ENCODE results near the gene PTPN20. TPM values are rescaled to one million over a fixed set of nuclear protein-coding genes. Genes with fewer than 3 reads are reported as not detected.
"Not testable (repeated sequence)": the region's sequence is repeated elsewhere in the genome, so short reads cannot be mapped to it uniquely, and the experiment has no call there.

PTPN20 gene
- total and polyA plus RNA-seq, 8 donors = 0.37 to 15.2 (median 1.6) TPM; not detected in 2

GRCh38 chr10:46906359-46906758 is 4.9 kb upstream of the PTPN20 start:
- H3K27me3 ChIP-seq; H3K4me1 ChIP-seq; intact Hi-C loops (cut with DNase I; ENCODE audit: low total_unique reads); H3K27ac ChIP-seq; H3K9me3 ChIP-seq; H3K36me3 ChIP-seq; H3K4me3 ChIP-seq; DNase-seq: not testable (repeated sequence)
- 92 to 100% (median 96%) methylated on average over 5 to 6 of the region's 7 CpGs; no CpG with 5 or more reads in 2 of the 5 donors for WGBS, 5 donors

GRCh38 chr10:46907185-46908117 is 3.8 kb upstream of the PTPN20 start:
- WGBS, 5 donors = 71% methylated on average over 1 of the region's 10 CpGs; no CpG with 5 or more reads in 4 of the 5 donors
- H3K36me3 ChIP-seq; H3K9me3 ChIP-seq; H3K4me1 ChIP-seq; H3K27me3 ChIP-seq; DNase-seq; H3K27ac ChIP-seq; intact Hi-C loops (cut with DNase I; ENCODE audit: low total_unique reads); H3K4me3 ChIP-seq: not testable (repeated sequence)

- H3K4me3 ChIP-seq; H3K27ac ChIP-seq; H3K4me1 ChIP-seq; H3K27me3 ChIP-seq; intact Hi-C loops (cut with DNase I; ENCODE audit: low total_unique reads); DNase-seq; H3K36me3 ChIP-seq; H3K9me3 ChIP-seq: not testable (repeated sequence)
- WGBS, 5 donors = 18 to 36% methylated on average over 1 of the region's 2 CpGs; no CpG with 5 or more reads in 3 of the 5 donors
Observed at GRCh38 chr10:46922498-46922897, 11.3 kb downstream of the PTPN20 start.

DNA sequence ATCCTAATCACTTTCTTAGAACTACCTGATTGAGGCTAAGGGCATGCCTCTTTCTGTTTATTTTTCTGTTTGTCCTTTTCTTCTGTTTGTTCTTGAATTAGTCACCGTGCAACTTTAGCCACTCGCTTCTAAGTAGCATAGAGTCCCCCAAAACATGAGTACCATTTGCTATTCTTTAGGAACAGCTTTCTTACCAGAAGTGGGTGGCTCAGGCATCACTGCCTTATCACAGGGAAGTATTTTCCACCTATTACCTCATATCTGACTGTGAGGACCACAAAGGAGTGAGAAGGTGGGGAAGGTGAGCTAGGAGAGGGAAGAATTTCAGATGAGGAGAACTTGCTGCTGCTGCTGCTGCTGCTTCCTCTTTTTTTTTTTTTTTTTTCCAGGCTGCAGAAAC is 13.9 kb downstream of the PTPN20 start:
- no CpG with 5 or more reads among the region's 2 CpGs for WGBS, 5 donors
- not testable (repeated sequence) for DNase-seq

GRCh38 chr10:46925853-46926252 is 14.6 kb downstream of the PTPN20 start:
- H3K27ac ChIP-seq; DNase-seq; H3K4me3 ChIP-seq; intact Hi-C loops (cut with DNase I; ENCODE audit: low total_unique reads); H3K27me3 ChIP-seq; H3K36me3 ChIP-seq; H3K4me1 ChIP-seq; H3K9me3 ChIP-seq: not testable (repeated sequence)
- 0 to 11% (median 4%) methylated on average over 2 of the region's 2 CpGs for WGBS, 5 donors

More for the DNA sequence above, 13.9 kb downstream of the PTPN20 start:
- H3K27ac ChIP-seq; H3K9me3 ChIP-seq; H3K27me3 ChIP-seq; H3K4me1 ChIP-seq; H3K4me3 ChIP-seq; intact Hi-C loops (cut with DNase I; ENCODE audit: low total_unique reads); H3K36me3 ChIP-seq: not testable (repeated sequence)

GRCh38 chr10:46928810-46929209 is 17.6 kb downstream of the PTPN20 start:
- H3K4me3 ChIP-seq; H3K4me1 ChIP-seq; H3K27ac ChIP-seq; H3K27me3 ChIP-seq; H3K9me3 ChIP-seq; intact Hi-C loops (cut with DNase I; ENCODE audit: low total_unique reads); H3K36me3 ChIP-seq; DNase-seq: not testable (repeated sequence)

- 79 to 92% (median 82%) methylated on average over 1 of the region's 1 CpG for WGBS, 5 donors
- H3K36me3 ChIP-seq; H3K27ac ChIP-seq; H3K27me3 ChIP-seq; H3K4me1 ChIP-seq; DNase-seq; H3K9me3 ChIP-seq; intact Hi-C loops (cut with DNase I; ENCODE audit: low total_unique reads); H3K4me3 ChIP-seq: not testable (repeated sequence)
Observed at GRCh38 chr10:46932383-46932782, 21.2 kb downstream of the PTPN20 start.

- H3K4me3 ChIP-seq; H3K27ac ChIP-seq; H3K4me1 ChIP-seq; H3K36me3 ChIP-seq; H3K27me3 ChIP-seq; DNase-seq; intact Hi-C loops (cut with DNase I; ENCODE audit: low total_unique reads); H3K9me3 ChIP-seq: not testable (repeated sequence)
- whole genome bisulfite sequencing, 5 donors = 50% methylated on average over 1 of the region's 1 CpG; no CpG with 5 or more reads in 4 of the 5 donors
Observed at GRCh38 chr10:46941091-46941490, 29.9 kb downstream of the PTPN20 start.

DNA sequence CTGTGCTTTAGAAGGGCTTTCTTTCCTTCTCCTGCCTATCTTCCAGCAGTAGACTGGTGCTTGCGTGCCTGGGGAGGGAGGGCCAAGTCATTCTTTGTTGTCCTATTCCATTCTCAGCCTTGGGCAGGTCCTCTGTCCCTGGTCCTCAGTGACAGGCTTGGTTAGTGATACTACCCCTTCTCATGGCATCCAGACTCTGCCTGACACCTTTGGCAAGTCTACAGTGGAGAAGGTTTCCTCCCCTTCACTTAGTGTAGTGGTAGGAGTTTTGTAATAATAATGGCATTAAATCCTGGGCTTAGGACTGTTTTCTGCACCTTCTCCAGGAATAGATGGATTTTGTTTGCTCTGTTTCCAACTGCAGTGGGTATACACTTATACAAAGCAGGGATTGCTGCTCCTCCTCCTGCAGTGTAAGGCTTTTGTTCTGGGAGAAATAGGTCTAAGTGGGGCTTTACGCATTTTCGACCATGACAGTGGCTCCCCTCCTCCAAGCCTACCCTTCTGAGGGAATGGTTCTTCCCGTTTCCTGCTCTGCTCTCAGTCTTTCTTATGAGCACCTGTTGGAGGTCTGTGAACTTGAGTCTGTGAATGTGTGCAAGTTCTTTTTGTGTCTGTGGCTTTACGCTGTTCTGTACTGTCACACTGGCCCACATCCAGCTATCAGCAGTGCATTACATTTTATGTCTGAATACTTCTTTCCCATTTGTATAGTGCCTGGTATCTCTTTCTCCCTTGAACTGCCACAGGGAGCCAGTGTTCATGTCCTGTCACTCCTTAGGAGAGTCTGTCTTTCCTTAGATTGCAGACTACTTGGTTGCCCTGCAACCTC is 37.7 kb downstream of the PTPN20 start:
- H3K36me3 ChIP-seq; H3K27me3 ChIP-seq; intact Hi-C loops (cut with DNase I; ENCODE audit: low total_unique reads); H3K4me1 ChIP-seq; H3K27ac ChIP-seq; DNase-seq; H3K9me3 ChIP-seq; H3K4me3 ChIP-seq: not testable (repeated sequence)
- WGBS, 5 donors = 59 to 70% (median 69%) methylated on average over 1 to 5 of the region's 5 CpGs

GRCh38 chr10:46952540-46952939 is 41.3 kb downstream of the PTPN20 start:
- H3K4me3 ChIP-seq; DNase-seq; H3K4me1 ChIP-seq; intact Hi-C loops (cut with DNase I; ENCODE audit: low total_unique reads); H3K27me3 ChIP-seq; H3K9me3 ChIP-seq; H3K36me3 ChIP-seq; H3K27ac ChIP-seq: not testable (repeated sequence)
- 26 to 67% (median 41%) methylated on average over 2 to 3 of the region's 4 CpGs for WGBS, 5 donors

DNA sequence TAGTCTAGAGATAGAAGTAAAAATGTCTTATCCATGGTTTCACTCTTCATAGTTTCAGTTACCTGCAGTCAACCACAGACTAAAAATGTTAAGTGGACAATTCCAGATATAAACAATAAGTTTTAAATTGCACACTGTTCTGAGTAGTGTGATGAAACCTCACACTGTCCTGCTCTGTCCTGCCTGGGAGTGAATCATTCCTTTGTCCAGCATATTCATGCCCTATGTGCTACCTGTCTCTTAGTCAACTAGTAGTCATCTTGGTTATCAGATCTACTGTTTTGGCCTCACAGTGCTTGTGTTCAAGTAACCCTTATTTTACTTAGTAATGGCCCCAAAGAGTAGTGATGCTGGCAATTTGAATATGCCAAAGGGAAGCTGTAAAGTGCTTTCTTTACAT is 49.5 kb downstream of the PTPN20 start:
- H3K36me3 ChIP-seq; H3K9me3 ChIP-seq; H3K4me3 ChIP-seq; H3K27ac ChIP-seq; H3K4me1 ChIP-seq; H3K27me3 ChIP-seq; intact Hi-C loops (cut with DNase I; ENCODE audit: low total_unique reads); DNase-seq: not testable (repeated sequence)

DNA sequence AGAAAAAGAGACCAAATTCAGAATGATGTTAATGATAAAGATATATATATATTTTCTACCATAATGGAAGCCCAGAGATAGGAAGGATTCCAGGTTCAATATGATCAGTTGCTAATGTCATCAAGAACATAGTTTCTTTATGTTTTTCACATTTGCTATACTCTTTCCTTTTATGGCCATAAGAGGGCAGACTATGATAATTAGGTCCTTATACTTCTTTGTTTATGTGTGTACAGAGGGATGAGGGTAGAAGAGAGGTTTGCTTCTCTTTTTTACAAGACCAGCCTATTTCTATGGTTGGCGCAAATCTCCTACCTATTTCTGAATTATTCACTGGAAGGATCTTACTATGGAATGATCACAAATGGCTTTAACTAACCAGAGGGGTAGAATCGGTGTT is 52.1 kb downstream of the PTPN20 start:
- DNase-seq; H3K27ac ChIP-seq; H3K4me1 ChIP-seq; H3K27me3 ChIP-seq; intact Hi-C loops (cut with DNase I; ENCODE audit: low total_unique reads); H3K4me3 ChIP-seq; H3K36me3 ChIP-seq; H3K9me3 ChIP-seq: not testable (repeated sequence)
- WGBS, 5 donors = 50 to 78% (median 70%) methylated on average over 2 of the region's 2 CpGs
